ENCODE results near the gene SNAI1.

- no peak for TF ChIP-seq PATZ1 (CRISPR knock-in tag; IDR thresholded peaks at IDR 0.05; ENCODE audit: borderline replicate concordance)
- no peak for TF ChIP-seq SNAI2 (CRISPR knock-in tag; IDR thresholded peaks at IDR 0.05)
- no peak for TF ChIP-seq OSR1 (CRISPR knock-in tag; IDR thresholded peaks at IDR 0.05)
- no peak for TF ChIP-seq PPARA (CRISPR knock-in tag; IDR thresholded peaks at IDR 0.05; ENCODE audit: borderline replicate concordance)
- no peak for TF ChIP-seq CREB5 (CRISPR knock-in tag; IDR thresholded peaks at IDR 0.05; ENCODE audit: low read depth)
- TF ChIP-seq ZNF8 (CRISPR knock-in tag; IDR thresholded peaks at IDR 0.05) = no peak
- TF ChIP-seq TOX (CRISPR knock-in tag; IDR thresholded peaks at IDR 0.05; ENCODE audit: borderline replicate concordance) = no peak
- TF ChIP-seq ISL1 (CRISPR knock-in tag; IDR thresholded peaks at IDR 0.05) = no peak
- TF ChIP-seq GLIS3 (CRISPR knock-in tag; IDR thresholded peaks at IDR 0.05) = no peak
- no peak for TF ChIP-seq ZNF565 (CRISPR knock-in tag; conservative IDR thresholded peaks at IDR 0.05; ENCODE audit: low read depth)
Observed at GRCh38 chr20:50015993-50016770, 33.4 kb downstream of the SNAI1 start.
